NCI-H2196 treated with DMSO at 0.1 percent for 48 hours (cell line): ENCODE results near the gene APLN.

ENCODE experiments used
- DNase-seq: peaks from one replicate; lab custom pipeline; 2025; ENCODE audit not compliant: unreplicated experiment; lab: John Stamatoyannopoulos, UW

APLN gene

GRCh38 chrX:129663171-129663570 lies 8.4 kb upstream of the APLN start:
- DNase-seq, result no peak

- DNase-seq, result no peak
These were observed 6.6 kb upstream of the APLN start for GRCh38 chrX:129661369-129661768.

GRCh38 chrX:129659861-129660260 lies 5.1 kb upstream of the APLN start:
- DNase-seq, result no peak

GRCh38 chrX:129659141-129659540 lies 4.4 kb upstream of the APLN start:
- DNase-seq, result no peak

GRCh38 chrX:129658429-129658828 lies 3.7 kb upstream of the APLN start:
- DNase-seq, result no peak

- DNase-seq, result no peak
These were observed 942 bp upstream of the APLN start for GRCh38 chrX:129655547-129656249.

GRCh38 chrX:129653971-129654651 lies 645 bp downstream of the APLN start:
- DNase-seq, result no peak

- peak; percentile 9 for DNase-seq
These were observed 1.4 kb downstream of the APLN start for GRCh38 chrX:129653181-129653970.

GRCh38 chrX:129652565-129653169 lies 2.1 kb downstream of the APLN start:
- no peak for DNase-seq

GRCh38 chrX:129651756-129652564 lies 2.8 kb downstream of the APLN start:
- DNase-seq, result no peak

- no peak for DNase-seq
These were observed 3.8 kb downstream of the APLN start for GRCh38 chrX:129650821-129651510.

GRCh38 chrX:129650183-129650689 lies 4.5 kb downstream of the APLN start:
- DNase-seq, result no peak

- DNase-seq, result no peak
These were observed 5.2 kb downstream of the APLN start for GRCh38 chrX:129649268-129650182.

GRCh38 chrX:129648514-129649267 lies 6.1 kb downstream of the APLN start:
- no peak for DNase-seq

GRCh38 chrX:129647418-129648410 lies 7.0 kb downstream of the APLN start:
- no peak for DNase-seq

GRCh38 chrX:129646566-129647417 lies 8.0 kb downstream of the APLN start:
- no peak for DNase-seq
